ENCODE results near the gene OSBPL7. TPM values are rescaled to one million over a fixed set of nuclear protein-coding genes. Genes with fewer than 3 reads are reported as not detected.

The OSBPL7 gene
- total and polyA plus RNA-seq, 2 of the 13 experiments (the other 11 are each of a cell fraction or from before 2014, with no cell fraction given) = 4.7 to 6.6 TPM

DNA sequence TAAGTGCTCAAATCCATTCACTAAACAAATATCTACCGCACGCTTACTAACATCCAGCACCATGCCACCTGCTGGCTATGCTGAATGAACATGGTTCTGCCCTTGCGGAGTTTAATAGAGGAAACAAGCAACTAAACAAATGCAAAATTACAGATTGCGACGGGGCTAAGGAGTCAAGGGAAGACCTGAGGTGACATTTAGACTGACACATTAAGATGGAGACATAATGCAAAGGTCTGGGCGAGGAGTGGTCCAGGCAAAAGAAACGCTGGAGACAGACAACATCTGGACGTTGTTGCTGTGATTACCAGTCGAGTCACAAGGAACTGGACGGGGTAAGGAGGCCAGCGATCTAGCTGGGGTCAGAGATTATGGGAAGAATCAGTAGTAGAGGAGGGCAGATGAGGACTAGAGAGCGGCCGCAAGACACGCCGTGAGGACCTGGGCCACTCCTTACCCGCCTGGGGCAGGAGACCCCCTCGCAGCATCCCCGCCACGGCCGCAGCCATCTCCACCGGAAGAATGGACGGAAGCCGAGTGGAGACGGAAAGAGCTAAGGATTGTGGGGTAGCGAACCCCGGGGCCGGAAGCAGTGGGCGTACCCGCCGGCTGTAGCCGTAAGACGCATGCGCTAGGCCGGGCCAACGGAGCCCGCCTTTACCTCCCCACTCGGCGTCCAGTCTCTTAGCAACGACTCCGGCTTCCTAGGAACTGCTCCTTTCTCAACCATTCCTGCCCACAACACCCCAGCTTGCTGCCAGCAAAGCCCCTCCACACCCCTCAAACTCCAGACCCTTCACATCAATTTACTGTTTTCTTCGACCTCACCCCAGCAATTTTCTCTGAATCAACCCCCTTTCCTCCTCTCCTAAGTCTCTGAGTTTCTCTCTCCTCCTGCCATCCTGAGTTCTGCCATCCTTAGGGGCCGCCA lies 9.7 kb upstream of the OSBPL7 start, which contains the start of the genes LRRC46 and MRPL10 (continued):
- TF ChIP-seq, protein P1, sequence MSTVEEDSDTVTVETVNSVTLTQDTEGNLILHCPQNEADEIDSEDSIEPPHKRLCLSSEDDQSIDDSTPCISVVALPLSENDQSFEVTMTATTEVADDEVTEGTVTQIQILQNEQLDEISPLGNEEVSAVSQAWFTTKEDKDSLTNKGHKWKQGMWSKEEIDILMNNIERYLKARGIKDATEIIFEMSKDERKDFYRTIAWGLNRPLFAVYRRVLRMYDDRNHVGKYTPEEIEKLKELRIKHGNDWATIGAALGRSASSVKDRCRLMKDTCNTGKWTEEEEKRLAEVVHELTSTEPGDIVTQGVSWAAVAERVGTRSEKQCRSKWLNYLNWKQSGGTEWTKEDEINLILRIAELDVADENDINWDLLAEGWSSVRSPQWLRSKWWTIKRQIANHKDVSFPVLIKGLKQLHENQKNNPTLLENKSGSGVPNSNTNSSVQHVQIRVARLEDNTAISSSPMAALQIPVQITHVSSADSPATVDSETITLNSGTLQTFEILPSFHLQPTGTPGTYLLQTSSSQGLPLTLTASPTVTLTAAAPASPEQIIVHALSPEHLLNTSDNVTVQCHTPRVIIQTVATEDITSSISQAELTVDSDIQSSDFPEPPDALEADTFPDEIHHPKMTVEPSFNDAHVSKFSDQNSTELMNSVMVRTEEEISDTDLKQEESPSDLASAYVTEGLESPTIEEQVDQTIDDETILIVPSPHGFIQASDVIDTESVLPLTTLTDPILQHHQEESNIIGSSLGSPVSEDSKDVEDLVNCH (CRISPR knock-in tag; IDR thresholded peaks at IDR 0.05) = no peak
- TF ChIP-seq, protein P2, sequence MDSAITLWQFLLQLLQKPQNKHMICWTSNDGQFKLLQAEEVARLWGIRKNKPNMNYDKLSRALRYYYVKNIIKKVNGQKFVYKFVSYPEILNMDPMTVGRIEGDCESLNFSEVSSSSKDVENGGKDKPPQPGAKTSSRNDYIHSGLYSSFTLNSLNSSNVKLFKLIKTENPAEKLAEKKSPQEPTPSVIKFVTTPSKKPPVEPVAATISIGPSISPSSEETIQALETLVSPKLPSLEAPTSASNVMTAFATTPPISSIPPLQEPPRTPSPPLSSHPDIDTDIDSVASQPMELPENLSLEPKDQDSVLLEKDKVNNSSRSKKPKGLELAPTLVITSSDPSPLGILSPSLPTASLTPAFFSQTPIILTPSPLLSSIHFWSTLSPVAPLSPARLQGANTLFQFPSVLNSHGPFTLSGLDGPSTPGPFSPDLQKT (CRISPR knock-in tag; IDR thresholded peaks at IDR 0.05; ENCODE audit: borderline replicate concordance) = peak; percentile 99; the same call in 1 of the 2 replicates
- TF ChIP-seq ZNF12 (CRISPR knock-in tag; IDR thresholded peaks at IDR 0.05) (0 out of 2 replicates have a peak, but pooled peaks have one; percentile 48), ZNF501 (CRISPR knock-in tag; IDR thresholded peaks at IDR 0.05) (peak; percentile 91; the same call in 1 of the 2 replicates), PAX8 (CRISPR knock-in tag; IDR thresholded peaks at IDR 0.05; ENCODE audit: borderline replicate concordance) (no peak), MYC (CRISPR knock-in tag; IDR thresholded peaks at IDR 0.05; ENCODE audit: borderline replicate concordance) (peak; percentile 80; the same call in 1 of the 2 replicates), ZNF280B (CRISPR knock-in tag; IDR thresholded peaks at IDR 0.05; ENCODE audit: borderline replicate concordance) (peak; percentile 94), NAIF1 (CRISPR knock-in tag; IDR thresholded peaks at IDR 0.05; ENCODE audit: borderline replicate concordance) (peak; percentile 89), ZFP1 (CRISPR knock-in tag; IDR thresholded peaks at IDR 0.05) (no peak; the same call in 1 of the 2 replicates), ZNF660 (CRISPR knock-in tag; IDR thresholded peaks at IDR 0.05; ENCODE audit: borderline replicate concordance, low read depth) (no peak), ZNF7 (CRISPR knock-in tag; IDR thresholded peaks at IDR 0.05) (no peak), PCBP2 (optimal IDR thresholded peaks at IDR 0.05; ENCODE audit: low read depth, low read length, poor library complexity, severe bottlenecking) (no peak)
- TF ChIP-seq, protein P3, sequence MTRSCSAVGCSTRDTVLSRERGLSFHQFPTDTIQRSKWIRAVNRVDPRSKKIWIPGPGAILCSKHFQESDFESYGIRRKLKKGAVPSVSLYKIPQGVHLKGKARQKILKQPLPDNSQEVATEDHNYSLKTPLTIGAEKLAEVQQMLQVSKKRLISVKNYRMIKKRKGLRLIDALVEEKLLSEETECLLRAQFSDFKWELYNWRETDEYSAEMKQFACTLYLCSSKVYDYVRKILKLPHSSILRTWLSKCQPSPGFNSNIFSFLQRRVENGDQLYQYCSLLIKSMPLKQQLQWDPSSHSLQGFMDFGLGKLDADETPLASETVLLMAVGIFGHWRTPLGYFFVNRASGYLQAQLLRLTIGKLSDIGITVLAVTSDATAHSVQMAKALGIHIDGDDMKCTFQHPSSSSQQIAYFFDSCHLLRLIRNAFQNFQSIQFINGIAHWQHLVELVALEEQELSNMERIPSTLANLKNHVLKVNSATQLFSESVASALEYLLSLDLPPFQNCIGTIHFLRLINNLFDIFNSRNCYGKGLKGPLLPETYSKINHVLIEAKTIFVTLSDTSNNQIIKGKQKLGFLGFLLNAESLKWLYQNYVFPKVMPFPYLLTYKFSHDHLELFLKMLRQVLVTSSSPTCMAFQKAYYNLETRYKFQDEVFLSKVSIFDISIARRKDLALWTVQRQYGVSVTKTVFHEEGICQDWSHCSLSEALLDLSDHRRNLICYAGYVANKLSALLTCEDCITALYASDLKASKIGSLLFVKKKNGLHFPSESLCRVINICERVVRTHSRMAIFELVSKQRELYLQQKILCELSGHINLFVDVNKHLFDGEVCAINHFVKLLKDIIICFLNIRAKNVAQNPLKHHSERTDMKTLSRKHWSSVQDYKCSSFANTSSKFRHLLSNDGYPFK (CRISPR knock-in tag; IDR thresholded peaks at IDR 0.05; ENCODE audit: borderline replicate concordance) = peak; percentile 95
- TF ChIP-seq, protein P4, sequence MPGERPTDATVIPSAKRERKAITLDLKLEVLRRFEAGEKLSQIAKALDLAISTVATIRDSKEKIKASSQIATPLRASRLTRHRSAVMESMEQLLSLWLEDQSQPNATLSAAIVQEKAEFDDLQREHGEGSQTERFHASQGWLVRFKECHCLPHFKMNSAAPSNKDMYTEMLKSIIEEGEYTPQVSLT (CRISPR knock-in tag; IDR thresholded peaks at IDR 0.05; ENCODE audit: borderline replicate concordance, low read depth) = no peak

Data from HepG2 (cell line).